SK-N-SH (cell line): ENCODE data around the gene ANK3. TPM values are rescaled to one million over a fixed set of nuclear protein-coding genes. Genes with fewer than 3 reads are reported as not detected.

ENCODE experiments used
- CTCF ChIA-PET: fragments of 300-600, 350-600 bp; formaldehyde crosslinking; extraction: SDS; loops from one replicate; lab custom pipeline; 2021; lab: Yijun Ruan, JAX
- POLR2A ChIA-PET: fragments of 350-600 bp; sonication (Branson Sonifier 250); formaldehyde crosslinking; extraction: SDS; loops from one replicate; lab custom pipeline; 2020; ENCODE audit warnings: antibody characterized with exemption, inconsistent platforms; lab: Yijun Ruan, JAX
- DNase-seq: peaks from one replicate; pipeline ENCODE4 v3.0.0; 2012
- H2AFZ ChIP-seq: fragments of 200-600 bp; sonication (generic); 2 replicates; pipeline ENCODE4 v1.8.1; 2016; ENCODE audit warnings: antibody characterized with exemption, mild to moderate bottlenecking, low read depth
- H3F3A ChIP-seq: fragments of 200-600 bp; sonication (generic); replicated peaks from 2 replicates; pipeline ENCODE3; 2016; ENCODE audit warnings: antibody characterized with exemption, mild to moderate bottlenecking; ENCODE audit not compliant: insufficient read depth
- H3K27ac ChIP-seq, 2 experiments: fragments of 200-500 bp in 1 of 2; fragments of 200-600 bp in 1 of 2; sonication (Bioruptor generic) in 1 of 2; sonication (generic), shearing (Covaris generic) in 1 of 2; 2 replicates each; pipeline versions ENCODE4 v1.5.1 to v1.6.1; 2014 to 2016; ENCODE audit warnings: low read depth in 2 of 2, inconsistent platforms in 1 of 2, low read length in 1 of 2, mild to moderate bottlenecking in 1 of 2, mixed read lengths in 1 of 2
- H3K27me3 ChIP-seq: fragments of 200-600 bp; sonication (generic), shearing (Covaris generic); 2 replicates; pipeline ENCODE4 v1.6.1; 2016; ENCODE audit warnings: mixed run types; ENCODE audit not compliant: insufficient read depth
- H3K36me3 ChIP-seq, 2 experiments: fragments of 200-500 bp in 1 of 2; fragments of 200-600 bp in 1 of 2; sonication (Bioruptor generic) in 1 of 2; sonication (generic) in 1 of 2; replicated peaks in 1 of 2; 2 replicates each; pipeline versions ENCODE3 to v1.5.1; 2014 to 2016; ENCODE audit warnings: low read length in 1 of 2, mild to moderate bottlenecking in 1 of 2; ENCODE audit not compliant: insufficient read depth in 2 of 2, control insufficient read depth in 1 of 2
- H3K4me1 ChIP-seq, 2 experiments: fragments of 200-500 bp in 1 of 2; fragments of 200-600 bp in 1 of 2; sonication (Bioruptor generic) in 1 of 2; sonication (generic), shearing (Covaris generic) in 1 of 2; 2 replicates each; pipeline versions ENCODE4 v1.5.1 to v1.6.1; 2014 to 2016; ENCODE audit warnings: low read depth in 1 of 2, low read length in 1 of 2, mixed run types in 1 of 2; ENCODE audit not compliant: insufficient read depth in 2 of 2, control insufficient read depth in 1 of 2
- H3K4me2 ChIP-seq: fragments of 200-600 bp; sonication (generic), shearing (Covaris generic); 2 replicates; pipeline ENCODE4 v1.6.1; 2017; ENCODE audit warnings: mixed run types
- H3K4me3 ChIP-seq, 2 experiments: fragments of 200-500 bp in 1 of 2; fragments of 200-600 bp in 1 of 2; sonication (Bioruptor generic) in 1 of 2; sonication (generic), shearing (Covaris generic) in 1 of 2; 2 replicates each; pipeline versions ENCODE4 v1.5.1 to v1.8.1; 2014 to 2016; ENCODE audit warnings: low read depth in 2 of 2, inconsistent platforms in 1 of 2, low read length in 1 of 2, mild to moderate bottlenecking in 1 of 2, mixed read lengths in 1 of 2, moderate library complexity in 1 of 2
- H3K79me2 ChIP-seq: fragments of 200-600 bp; sonication (generic); 2 replicates; pipeline ENCODE4 v1.8.1; 2017; ENCODE audit warnings: mild to moderate bottlenecking; ENCODE audit not compliant: insufficient read depth
- H3K9ac ChIP-seq: fragments of 200-600 bp; sonication (generic); 2 replicates; pipeline ENCODE4 v1.6.1; 2017; ENCODE audit warnings: mixed run types
- H3K9me2 ChIP-seq: fragments of 200-600 bp; sonication (generic); 2 replicates; pipeline ENCODE4 v1.6.1; 2017; ENCODE audit warnings: mixed run types
- H3K9me3 ChIP-seq: fragments of 200-600 bp; sonication (generic); 2 replicates; pipeline ENCODE4 v1.6.1; 2017; ENCODE audit warnings: mixed run types, mild to moderate bottlenecking, moderate library complexity
- H4K20me1 ChIP-seq: fragments of 200-600 bp; sonication (generic); 2 replicates; pipeline ENCODE4 v1.6.1; 2017; ENCODE audit warnings: mild to moderate bottlenecking, mixed run types; ENCODE audit not compliant: insufficient read depth
- CHD2 ChIP-seq: fragments of 150-350 bp; IDR thresholded peaks from 2 replicates; pipeline ENCODE4 v1.6.1; 2018; ENCODE audit warnings: low read length; ENCODE audit not compliant: partially characterized antibody
- CTCF ChIP-seq: fragments of 200-600 bp; sonication (generic); IDR thresholded peaks from 2 replicates; pipeline ENCODE4 v1.6.1; 2017; ENCODE audit warnings: antibody characterized with exemption, mild to moderate bottlenecking, moderate library complexity
- FOSL2 ChIP-seq: IDR thresholded peaks from 2 replicates; pipeline ENCODE4 v1.4.0; 2012; ENCODE audit warnings: low read depth, mild to moderate bottlenecking, moderate library complexity, borderline replicate concordance
- GATA2 ChIP-seq: sonication (generic); formaldehyde crosslinking; IDR thresholded peaks from 2 replicates; pipeline ENCODE4 v1.5.0; 2020; ENCODE audit warnings: mild to moderate bottlenecking, missing genetic modification reagents
- IRF3 ChIP-seq: fragments of 150-350 bp; IDR thresholded peaks from 2 replicates; pipeline ENCODE4 v1.6.1; 2016; ENCODE audit warnings: mild to moderate bottlenecking, low read depth, low read length
- JUND ChIP-seq: IDR thresholded peaks from 2 replicates; pipeline ENCODE4 v1.4.0; 2012
- MAX ChIP-seq: IDR thresholded peaks from 2 replicates; pipeline ENCODE4 v1.4.0; 2012; ENCODE audit warnings: low read depth
- MEF2A ChIP-seq: IDR thresholded peaks from 2 replicates; pipeline ENCODE4 v1.4.0; 2012; ENCODE audit warnings: low read depth, borderline replicate concordance
- MXI1 ChIP-seq: IDR thresholded peaks from 2 replicates; pipeline ENCODE4 v1.6.1; 2012; ENCODE audit warnings: mild to moderate bottlenecking, low read depth, low read length, improper control_type of control experiment
- NFIC ChIP-seq: IDR thresholded peaks from 2 replicates; pipeline ENCODE4 v1.4.0; 2012; ENCODE audit warnings: borderline replicate concordance
- POLR2AphosphoS5 ChIP-seq: IDR thresholded peaks from 2 replicates; pipeline ENCODE4 v1.6.1; 2012; ENCODE audit warnings: low read depth, low read length
- RAD21 ChIP-seq: IDR thresholded peaks from 2 replicates; pipeline ENCODE4 v1.6.1; 2012; ENCODE audit warnings: mild to moderate bottlenecking, low read length
- REST ChIP-seq: IDR thresholded peaks from 2 replicates; pipeline ENCODE4 v1.6.1; 2012; ENCODE audit warnings: mild to moderate bottlenecking, low read depth, low read length, moderate library complexity
- RXRA ChIP-seq: IDR thresholded peaks from 2 replicates; pipeline ENCODE4 v1.4.0; 2012; ENCODE audit warnings: low read depth, mild to moderate bottlenecking, borderline replicate concordance
- SIN3A ChIP-seq: IDR thresholded peaks from 2 replicates; pipeline ENCODE4 v1.6.1; 2012; ENCODE audit warnings: low read depth, mild to moderate bottlenecking, low read length, moderate library complexity, borderline replicate concordance
- TCF12 ChIP-seq: IDR thresholded peaks from 2 replicates; pipeline ENCODE4 v1.4.0; 2012
- USF2 ChIP-seq: fragments of 150-350 bp; IDR thresholded peaks from 2 replicates; pipeline ENCODE4 v1.6.1; 2017; ENCODE audit warnings: antibody characterized with exemption, low read length, low read depth, borderline replicate concordance
- YY1 ChIP-seq: IDR thresholded peaks from 2 replicates; pipeline ENCODE4 v1.4.0; 2012; ENCODE audit warnings: low read depth, mild to moderate bottlenecking
- ZBTB33 ChIP-seq: IDR thresholded peaks from 2 replicates; pipeline ENCODE4 v1.4.0; 2012; ENCODE audit warnings: low read depth, borderline replicate concordance
- WGBS: methylation state at CpG from one replicate; pipeline ENCODE4 v1.1.6; 2017; ENCODE audit warnings: low lambda C conversion rate; 5-methylcytosine and 5-hydroxymethylcytosine counted together
- polyA plus RNA-seq, 3 experiments: library from polyadenylated mRNA; depleted of rRNA; stranded (reverse); fragments of >200 nt; gene quantifications; 2 replicates each; pipeline ENCODE4 v1.2.3, GENCODE V29; 2012

Gene ANK3
- polyA plus RNA-seq, 1 of the 3 experiments (the other 2 are of a cell fraction): 10.0 TPM

- no peak overlapping the region for H3K4me3 ChIP-seq
- H4K20me1 ChIP-seq: no peaks in the 10 kb centered on the region
- H3F3A ChIP-seq: no peaks in the 10 kb centered on the region
- H3K9me3 ChIP-seq: peaks cover 5% of the 10 kb centered on the region; the same call in 1 of the 2 replicates
- no peaks in the 10 kb centered on the region for H3K9me2 ChIP-seq
- WGBS: 100% methylated on average over 1 of the region's 1 CpG
- H3K4me1 ChIP-seq: no peaks in the 10 kb centered on the region
- ChIA-PET CTCF (interaction anchor here (0.6 to 3.5 kb wide), 4 partner anchors 9 to 52 kb away, joined by 3 to 11 read pairs (median 5); no protein-coding TSS in a partner anchor), POLR2A (no interaction called here)
- H3K4me2 ChIP-seq: no peak overlapping the region
- H3K9ac ChIP-seq: no peak overlapping the region
- no peaks in the 10 kb centered on the region for H3K27me3 ChIP-seq
- TF ChIP-seq POLR2AphosphoS5 (no peak), SIN3A (no peak), GATA2 (CRISPR knock-in tag) (no peak), USF2 (no peak), YY1 (no peak), RAD21 (no peak), ZBTB33 (no peak), CHD2 (no peak), TCF12 (no peak), REST (no peak), IRF3 (no peak), JUND (no peak), MXI1 (no peak), MEF2A (no peak), CTCF (no peak), NFIC (no peak), FOSL2 (no peak), RXRA (no peak), MAX (no peak)
- no peaks in the 10 kb centered on the region for H3K79me2 ChIP-seq
- no peak for DNase-seq
- H3K36me3 ChIP-seq: peaks cover 0 to 19% of the 10 kb centered on the region in 2 experiments
- no peak overlapping the region for H2AFZ ChIP-seq
- H3K27ac ChIP-seq: no peak overlapping the region
These were observed 201.1 kb downstream of the ANK3 start for GRCh38 chr10:60188548-60188947.
